Measurements from ENCODE around the gene CHCHD3.

DNA sequence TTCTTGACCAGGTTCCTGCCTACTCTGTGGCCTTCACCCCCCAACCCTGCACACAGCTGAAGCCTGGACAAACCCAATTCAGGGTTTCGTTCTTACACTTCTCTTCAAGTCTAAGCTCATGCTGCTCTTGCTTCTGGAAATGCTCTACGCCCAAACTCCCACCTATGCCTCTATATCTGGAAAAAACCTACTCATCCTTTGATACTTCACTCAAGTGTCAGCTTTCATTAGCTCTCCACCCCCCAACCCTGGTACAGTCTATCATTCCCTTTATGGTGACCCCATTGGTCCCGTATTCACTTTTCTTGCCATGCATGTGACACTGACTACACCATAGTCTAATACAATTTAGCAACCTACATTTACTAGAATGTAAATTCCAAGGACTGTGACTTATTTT lies 284.7 kb downstream of the CHCHD3 start:
- TF ChIP-seq, protein P1, sequence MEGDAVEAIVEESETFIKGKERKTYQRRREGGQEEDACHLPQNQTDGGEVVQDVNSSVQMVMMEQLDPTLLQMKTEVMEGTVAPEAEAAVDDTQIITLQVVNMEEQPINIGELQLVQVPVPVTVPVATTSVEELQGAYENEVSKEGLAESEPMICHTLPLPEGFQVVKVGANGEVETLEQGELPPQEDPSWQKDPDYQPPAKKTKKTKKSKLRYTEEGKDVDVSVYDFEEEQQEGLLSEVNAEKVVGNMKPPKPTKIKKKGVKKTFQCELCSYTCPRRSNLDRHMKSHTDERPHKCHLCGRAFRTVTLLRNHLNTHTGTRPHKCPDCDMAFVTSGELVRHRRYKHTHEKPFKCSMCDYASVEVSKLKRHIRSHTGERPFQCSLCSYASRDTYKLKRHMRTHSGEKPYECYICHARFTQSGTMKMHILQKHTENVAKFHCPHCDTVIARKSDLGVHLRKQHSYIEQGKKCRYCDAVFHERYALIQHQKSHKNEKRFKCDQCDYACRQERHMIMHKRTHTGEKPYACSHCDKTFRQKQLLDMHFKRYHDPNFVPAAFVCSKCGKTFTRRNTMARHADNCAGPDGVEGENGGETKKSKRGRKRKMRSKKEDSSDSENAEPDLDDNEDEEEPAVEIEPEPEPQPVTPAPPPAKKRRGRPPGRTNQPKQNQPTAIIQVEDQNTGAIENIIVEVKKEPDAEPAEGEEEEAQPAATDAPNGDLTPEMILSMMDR (IDR thresholded peaks at IDR 0.05): no peak
- TF ChIP-seq ZFX (IDR thresholded peaks at IDR 0.05; ENCODE audit: borderline replicate concordance): no peak

All from 22Rv1 (cell line).